GM19455 (cell line): ENCODE results near the gene ADD2.
"Not testable (repeated sequence)": the region's sequence is repeated elsewhere in the genome, so short reads cannot be mapped to it uniquely, and the experiment has no call there.

Source experiments
- ATAC-seq: cut with Tn5 transposase; IDR thresholded peaks from one replicate; pipeline ENCODE4 v1.9.1; 2021; ENCODE audit not compliant: unreplicated experiment

ADD2 gene

GRCh38 chr2:70752396-70752795, 15.6 kb downstream of the ADD2 start:
- no peak for ATAC-seq

- ATAC-seq = no peak
These were observed 16.1 kb downstream of the ADD2 start for GRCh38 chr2:70751881-70752280.

GRCh38 chr2:70750320-70750719, 17.7 kb downstream of the ADD2 start:
- ATAC-seq = no peak

- no peak for ATAC-seq
These were observed 19.8 kb downstream of the ADD2 start for GRCh38 chr2:70748002-70748784.

- ATAC-seq = no peak
These were observed 20.7 kb downstream of the ADD2 start for GRCh38 chr2:70747284-70747683.

- ATAC-seq = no peak
These were observed 21.7 kb downstream of the ADD2 start for GRCh38 chr2:70746094-70746974.

GRCh38 chr2:70745276-70745825, 22.6 kb downstream of the ADD2 start:
- no peak for ATAC-seq

- no peak for ATAC-seq
These were observed 23.6 kb downstream of the ADD2 start for GRCh38 chr2:70744397-70744796.

- ATAC-seq = no peak
These were observed 24.3 kb downstream of the ADD2 start for GRCh38 chr2:70743677-70744076.

- ATAC-seq = no peak
These were observed 24.9 kb downstream of the ADD2 start for GRCh38 chr2:70743068-70743467.

GRCh38 chr2:70739492-70739891, 28.5 kb downstream of the ADD2 start:
- ATAC-seq = not testable (repeated sequence)

- no peak for ATAC-seq
These were observed 29.8 kb downstream of the ADD2 start for GRCh38 chr2:70738159-70738558.

GRCh38 chr2:70735071-70735470, 32.9 kb downstream of the ADD2 start:
- no peak for ATAC-seq

GRCh38 chr2:70733646-70734180, 34.3 kb downstream of the ADD2 start:
- ATAC-seq = no peak

GRCh38 chr2:70732766-70733645, 35.0 kb downstream of the ADD2 start:
- ATAC-seq = no peak

- no peak for ATAC-seq
These were observed 37.3 kb downstream of the ADD2 start for GRCh38 chr2:70730730-70731129.

GRCh38 chr2:70729647-70730046, 38.4 kb downstream of the ADD2 start:
- no peak for ATAC-seq

- no peak for ATAC-seq
These were observed 39.9 kb downstream of the ADD2 start for GRCh38 chr2:70728128-70728527.

- no peak for ATAC-seq
These were observed 40.9 kb downstream of the ADD2 start for GRCh38 chr2:70726947-70727725.

- ATAC-seq = no peak
These were observed 42.5 kb downstream of the ADD2 start for GRCh38 chr2:70725505-70725904.
